ENCODE measurements around the gene ZNF853. TPM values are rescaled to one million over a fixed set of nuclear protein-coding genes. Genes with fewer than 3 reads are reported as not detected.

ZNF853 gene
- total RNA-seq, 1 donor from 2014 or later, result 25.7 TPM

- TF ChIP-seq CTCF (IDR thresholded peaks at IDR 0.05; ENCODE audit: insufficient read depth, low read length, poor library complexity, severe bottlenecking), result no peak
- no peaks in the 10 kb centered on the region for H3K36me3 ChIP-seq (ENCODE audit: control insufficient read depth, insufficient read depth, low read length)
- no peak overlapping the region for H3K4me3 ChIP-seq (ENCODE audit: low read depth, low read length)
- no peaks in the 10 kb centered on the region for H3K27me3 ChIP-seq (ENCODE audit: control insufficient read depth, insufficient read depth, low read length)
- no peak for DNase-seq (ENCODE audit: low read depth)
These were observed 6.1 kb downstream of the ZNF853 start for GRCh38 chr7:6621195-6622133.

- no peaks in the 10 kb centered on the region for H3K27me3 ChIP-seq (ENCODE audit: control insufficient read depth, insufficient read depth, low read length)
- no peak for DNase-seq (ENCODE audit: low read depth)
- TF ChIP-seq CTCF (IDR thresholded peaks at IDR 0.05; ENCODE audit: insufficient read depth, low read length, poor library complexity, severe bottlenecking), result no peak
These were observed 6.8 kb downstream of the ZNF853 start for GRCh38 chr7:6622134-6622710.

GRCh38 chr7:6623589-6624245 is 8.3 kb downstream of the ZNF853 start:
- no peak for TF ChIP-seq CTCF (IDR thresholded peaks at IDR 0.05; ENCODE audit: insufficient read depth, low read length, poor library complexity, severe bottlenecking)

More at GRCh38 chr7:6622134-6622710, 6.8 kb downstream of the ZNF853 start:
- Histone ChIP-seq H3K4me3 (ENCODE audit: low read depth, low read length) (no peak overlapping the region), H3K36me3 (ENCODE audit: control insufficient read depth, insufficient read depth, low read length) (no peaks in the 10 kb centered on the region)

GRCh38 chr7:6624246-6624611 is 8.8 kb downstream of the ZNF853 start:
- DNase-seq (ENCODE audit: low read depth), result no peak
- Histone ChIP-seq H3K4me3 (ENCODE audit: low read depth, low read length) (no peak overlapping the region), H3K36me3 (ENCODE audit: control insufficient read depth, insufficient read depth, low read length) (no peaks in the 10 kb centered on the region), H3K27me3 (ENCODE audit: control insufficient read depth, insufficient read depth, low read length) (no peaks in the 10 kb centered on the region)
- TF ChIP-seq CTCF (IDR thresholded peaks at IDR 0.05; ENCODE audit: insufficient read depth, low read length, poor library complexity, severe bottlenecking), result no peak

More at GRCh38 chr7:6623589-6624245, 8.3 kb downstream of the ZNF853 start:
- no peak for DNase-seq (ENCODE audit: low read depth)
- no peaks in the 10 kb centered on the region for H3K36me3 ChIP-seq (ENCODE audit: control insufficient read depth, insufficient read depth, low read length)
- no peaks in the 10 kb centered on the region for H3K27me3 ChIP-seq (ENCODE audit: control insufficient read depth, insufficient read depth, low read length)
- H3K4me3 ChIP-seq (ENCODE audit: low read depth, low read length), result no peak overlapping the region

GRCh38 chr7:6628045-6628444 is 12.6 kb downstream of the ZNF853 start:
- H3K36me3 ChIP-seq (ENCODE audit: control insufficient read depth, insufficient read depth, low read length), result no peaks in the 10 kb centered on the region
- no peak for DNase-seq (ENCODE audit: low read depth)
- TF ChIP-seq CTCF (IDR thresholded peaks at IDR 0.05; ENCODE audit: insufficient read depth, low read length, poor library complexity, severe bottlenecking), result no peak
- no peak overlapping the region for H3K4me3 ChIP-seq (ENCODE audit: low read depth, low read length)
- H3K27me3 ChIP-seq (ENCODE audit: control insufficient read depth, insufficient read depth, low read length), result no peaks in the 10 kb centered on the region

Measured in kidney epithelial cell (primary cell).